Natural killer cell (primary cell): ENCODE results near the gene LAS1L. TPM values are rescaled to one million over a fixed set of nuclear protein-coding genes. Genes with fewer than 3 reads are reported as not detected.

ENCODE experiments used
- ATAC-seq, 3 donors: fragments of 150-1000 bp in 2 of 3; fragments of 200-7000 bp in 1 of 3; cut with Tn5 transposase; 1 replicate in 1 of 3; 2 replicates in 2 of 3; pipeline ENCODE4 v1.10.0; 2021; ENCODE audit warnings: mild to moderate bottlenecking in 2 of 3, moderate library complexity in 2 of 3
- DNase-seq, 2 donors: peaks; one replicate each; pipeline versions ENCODE4 v3.0.0 to v3.0.0-alpha.2; 2013 to 2021; ENCODE audit warnings: mixed read lengths in 1 of 2
- H3K27ac ChIP-seq: one replicate; pipeline ENCODE4 v1.5.1; 2013; ENCODE audit warnings: mild to moderate bottlenecking, low read length
- H3K27me3 ChIP-seq: one replicate; pipeline ENCODE4 v1.6.1; 2013; ENCODE audit warnings: low read length; ENCODE audit not compliant: control insufficient read depth, insufficient read depth
- H3K36me3 ChIP-seq: one replicate; pipeline ENCODE4 v1.6.1; 2013; ENCODE audit warnings: low read length; ENCODE audit not compliant: control insufficient read depth, insufficient read depth
- H3K4me1 ChIP-seq: one replicate; pipeline ENCODE4 v1.6.1; 2013; ENCODE audit warnings: low read length; ENCODE audit not compliant: control insufficient read depth, insufficient read depth
- H3K4me3 ChIP-seq: one replicate; pipeline ENCODE4 v1.5.1; 2013; ENCODE audit warnings: low read length
- H3K9me3 ChIP-seq: one replicate; pipeline ENCODE4 v1.6.1; 2013; ENCODE audit warnings: low read length; ENCODE audit not compliant: control insufficient read depth, insufficient read depth
- H3K27ac Mint-ChIP-seq, 2 donors: one replicate each; pipeline ENCODE4 v1.8.0; 2022; ENCODE audit warnings: mild to moderate bottlenecking in 2 of 2, mixed read lengths in 2 of 2, moderate library complexity in 1 of 2
- H3K27me3 Mint-ChIP-seq, 2 donors: one replicate each; pipeline ENCODE4 v1.8.0; 2022; ENCODE audit warnings: low read depth in 2 of 2, mixed read lengths in 2 of 2
- H3K36me3 Mint-ChIP-seq: one replicate; pipeline ENCODE4 v1.8.0; 2022; ENCODE audit warnings: mixed read lengths
- H3K4me1 Mint-ChIP-seq, 2 donors: one replicate each; pipeline ENCODE4 v1.8.0; 2022; ENCODE audit warnings: mixed read lengths in 2 of 2
- H3K4me3 Mint-ChIP-seq: one replicate; pipeline ENCODE4 v1.8.0; 2022; ENCODE audit warnings: mild to moderate bottlenecking, moderate library complexity, mixed read lengths
- H3K9me3 Mint-ChIP-seq, 2 donors: one replicate each; pipeline ENCODE4 v1.8.0; 2022; ENCODE audit warnings: mixed read lengths in 2 of 2
- WGBS: methylation state at CpG from one replicate; pipeline ENCODE4 v1.1.7; 2013; ENCODE audit warnings: missing lambda C conversion rate; ENCODE audit not compliant: insufficient coverage; 5-methylcytosine and 5-hydroxymethylcytosine counted together
- intact Hi-C: fragments of 100-400 bp; cut with micrococcal nuclease; formaldehyde crosslinking; loops from one replicate; pipeline ENCODE4 v1.14.2; 2022
- total RNA-seq, 4 donors: library from RNA; stranded (reverse); fragments of 120-200 nt in 1 of 4; gene quantifications; one replicate each; pipeline versions ENCODE4 v1.2.3 to v1.2.4, GENCODE V29; 2013 to 2022
- TF ChIP-seq, protein P1 (sequence below): fragments of 200-600 bp; IDR thresholded peaks from one replicate; pipeline ENCODE4 v1.8.0; 2022; ENCODE audit warnings: antibody characterized with exemption

LAS1L gene
- total RNA-seq, 3 donors from 2014 or later (not counting 1 experiment from before 2014, with no cell fraction given) = 37.6 to 42.7 (median 40.7) TPM

DNA sequence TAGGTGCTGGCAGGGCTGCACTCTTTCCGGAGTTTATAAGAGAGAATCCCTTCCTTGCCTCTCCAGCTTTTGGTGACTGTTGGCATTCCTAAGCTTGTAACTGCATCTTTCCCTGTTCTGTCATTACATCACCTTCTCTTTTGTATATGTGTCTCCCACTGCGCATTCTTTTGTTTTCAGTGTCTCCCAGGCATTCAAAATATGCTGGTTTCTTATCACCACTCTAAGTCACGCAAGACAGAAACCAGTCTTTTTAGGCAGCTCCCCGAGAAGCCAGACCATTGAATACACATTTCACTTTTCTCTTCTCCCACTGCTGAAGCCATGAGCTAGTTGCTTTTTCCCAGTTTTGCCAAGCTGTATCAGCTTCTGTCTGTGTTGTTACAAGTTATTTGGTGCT is 71.0 kb downstream of the LAS1L start:
- H3K36me3 Mint-ChIP-seq = no peaks in the 10 kb centered on the region
- no peak for DNase-seq
- intact Hi-C loops = no loop called here
- H3K27ac Mint-ChIP-seq = no peak overlapping the region
- H3K4me1 Mint-ChIP-seq = no peaks in the 10 kb centered on the region
- peaks cover 0 to 2% of the 10 kb centered on the region in 2 donors for H3K9me3 Mint-ChIP-seq
- Histone ChIP-seq H3K4me1 (no peaks in the 10 kb centered on the region), H3K36me3 (no peaks in the 10 kb centered on the region), H3K9me3 (no peaks in the 10 kb centered on the region), H3K4me3 (no peak overlapping the region), H3K27me3 (no peaks in the 10 kb centered on the region), H3K27ac (no peak overlapping the region)
- H3K27me3 Mint-ChIP-seq = no peaks in the 10 kb centered on the region
- WGBS = 73% methylated on average over 3 of the region's 4 CpGs
- TF ChIP-seq, protein P1, sequence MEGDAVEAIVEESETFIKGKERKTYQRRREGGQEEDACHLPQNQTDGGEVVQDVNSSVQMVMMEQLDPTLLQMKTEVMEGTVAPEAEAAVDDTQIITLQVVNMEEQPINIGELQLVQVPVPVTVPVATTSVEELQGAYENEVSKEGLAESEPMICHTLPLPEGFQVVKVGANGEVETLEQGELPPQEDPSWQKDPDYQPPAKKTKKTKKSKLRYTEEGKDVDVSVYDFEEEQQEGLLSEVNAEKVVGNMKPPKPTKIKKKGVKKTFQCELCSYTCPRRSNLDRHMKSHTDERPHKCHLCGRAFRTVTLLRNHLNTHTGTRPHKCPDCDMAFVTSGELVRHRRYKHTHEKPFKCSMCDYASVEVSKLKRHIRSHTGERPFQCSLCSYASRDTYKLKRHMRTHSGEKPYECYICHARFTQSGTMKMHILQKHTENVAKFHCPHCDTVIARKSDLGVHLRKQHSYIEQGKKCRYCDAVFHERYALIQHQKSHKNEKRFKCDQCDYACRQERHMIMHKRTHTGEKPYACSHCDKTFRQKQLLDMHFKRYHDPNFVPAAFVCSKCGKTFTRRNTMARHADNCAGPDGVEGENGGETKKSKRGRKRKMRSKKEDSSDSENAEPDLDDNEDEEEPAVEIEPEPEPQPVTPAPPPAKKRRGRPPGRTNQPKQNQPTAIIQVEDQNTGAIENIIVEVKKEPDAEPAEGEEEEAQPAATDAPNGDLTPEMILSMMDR = no peak
- H3K4me3 Mint-ChIP-seq = no peak overlapping the region
- no peak for ATAC-seq

Other genes starting within 250 kb of the LAS1L start
- 1,000 to 10,000 TPM in 1 of 3 donors, 100 to 1,000 TPM in 2; 866 to 1,028 (median 919) TPM for gene MSN, start 132.9 kb upstream of the LAS1L start, total RNA-seq